Smooth muscle cell (in vitro differentiated cells): ENCODE data around the gene HMX2. TPM values are rescaled to one million over a fixed set of nuclear protein-coding genes. Genes with fewer than 3 reads are reported as not detected.

Experiments
- DNase-seq: peaks from one replicate; lab custom pipeline; 2025; ENCODE audit not compliant: unreplicated experiment; lab: John Stamatoyannopoulos, UW
- H2AFZ ChIP-seq: fragments of 200-600 bp; sonication (generic); 2 replicates; pipeline ENCODE4 v1.6.0; 2016; ENCODE audit warnings: antibody characterized with exemption, low read depth, mild to moderate bottlenecking
- H3F3A ChIP-seq: fragments of 200-600 bp; sonication (generic); 2 replicates; pipeline ENCODE4 v1.6.0; 2017; ENCODE audit warnings: antibody characterized with exemption, low read depth
- H3K27ac ChIP-seq: fragments of 200-600 bp; sonication (generic); 2 replicates; pipeline ENCODE4 v1.5.1; 2016; ENCODE audit warnings: low read depth, mild to moderate bottlenecking
- H3K27me3 ChIP-seq: fragments of 200-600 bp; sonication (generic); 2 replicates; pipeline ENCODE4 v1.6.1; 2016; ENCODE audit warnings: low read depth, mild to moderate bottlenecking
- H3K36me3 ChIP-seq: fragments of 200-600 bp; sonication (generic); 2 replicates; pipeline ENCODE4 v1.5.1; 2016; ENCODE audit warnings: low read depth
- H3K4me1 ChIP-seq: fragments of 200-600 bp; sonication (generic); 2 replicates; pipeline ENCODE4 v1.5.1; 2016; ENCODE audit warnings: low read depth
- H3K4me2 ChIP-seq: fragments of 200-600 bp; sonication (generic); 2 replicates; pipeline ENCODE4 v1.6.0; 2016; ENCODE audit warnings: mild to moderate bottlenecking
- H3K4me3 ChIP-seq: fragments of 200-600 bp; sonication (generic); 2 replicates; pipeline ENCODE4 v1.5.1; 2016; ENCODE audit warnings: mild to moderate bottlenecking
- H3K79me2 ChIP-seq: fragments of 200-600 bp; sonication (generic); 2 replicates; pipeline ENCODE4 v1.6.0; 2016; ENCODE audit warnings: low read depth, mild to moderate bottlenecking
- H3K9ac ChIP-seq: fragments of 200-600 bp; sonication (generic); 2 replicates; pipeline ENCODE4 v1.6.0; 2016; ENCODE audit warnings: low read depth
- H3K9me3 ChIP-seq: fragments of 200-600 bp; sonication (generic); replicated peaks from 2 replicates; pipeline ENCODE4 v1.5.1; 2016; ENCODE audit warnings: low read depth
- H4K20me1 ChIP-seq: fragments of 200-600 bp; sonication (generic); 2 replicates; pipeline ENCODE4 v1.6.0; 2016; ENCODE audit warnings: low read depth
- CTCF ChIP-seq: fragments of 200-600 bp; sonication (generic); IDR thresholded peaks from 2 replicates; pipeline ENCODE4 v1.5.1; 2017; ENCODE audit warnings: borderline replicate concordance, mild to moderate bottlenecking, antibody characterized with exemption; ENCODE audit not compliant: insufficient read depth, poor library complexity, severe bottlenecking
- WGBS: methylation state at CpG from one replicate; pipeline ENCODE4 v1.1.7; 2016; ENCODE audit warnings: low lambda C conversion rate; 5-methylcytosine and 5-hydroxymethylcytosine counted together
- polyA plus RNA-seq: library from polyadenylated mRNA; unstranded; fragments of >200 nt; fragmentation: Nextera tagmentation; extraction: Ambion mirVana; gene quantifications from 2 replicates; pipeline ENCODE4 v1.2.1, GENCODE V29; 2016
- total RNA-seq: library from RNA; depleted of rRNA; stranded (reverse); fragments of >200 nt; gene quantifications from 2 replicates; pipeline ENCODE4 v1.2.3, GENCODE V29; 2014

HMX2 gene
- total and polyA plus RNA-seq, 2 experiments from 2014 or later = not detected

GRCh38 chr10:123142701-123143161 is 5.2 kb upstream of the HMX2 start:
- no peak overlapping the region for H3K27ac ChIP-seq
- H3F3A ChIP-seq = no peaks in the 10 kb centered on the region
- no peaks in the 10 kb centered on the region for H3K36me3 ChIP-seq
- H3K79me2 ChIP-seq = no peaks in the 10 kb centered on the region
- H4K20me1 ChIP-seq = no peaks in the 10 kb centered on the region
- peaks cover 26% of the 10 kb centered on the region for H3K4me1 ChIP-seq
- peaks cover 100% of the 10 kb centered on the region for H3K27me3 ChIP-seq
- no peak overlapping the region for H3K4me3 ChIP-seq
- DNase-seq = no peak
- H2AFZ ChIP-seq = no peak overlapping the region
- whole genome bisulfite sequencing = 3% methylated on average over 30 of the region's 33 CpGs
- H3K4me2 ChIP-seq = no peak overlapping the region
- no peak overlapping the region for H3K9ac ChIP-seq
- no peak for TF ChIP-seq CTCF
- no peaks in the 10 kb centered on the region for H3K9me3 ChIP-seq

GRCh38 chr10:123143162-123143824 is 4.6 kb upstream of the HMX2 start:
- DNase-seq = no peak
- Histone ChIP-seq H3K4me2 (no peak overlapping the region), H3F3A (no peaks in the 10 kb centered on the region), H3K27ac (no peak overlapping the region), H4K20me1 (no peaks in the 10 kb centered on the region), H3K9ac (no peak overlapping the region), H3K36me3 (no peaks in the 10 kb centered on the region), H3K9me3 (no peaks in the 10 kb centered on the region), H3K4me1 (peaks cover 24% of the 10 kb centered on the region), H2AFZ (no peak overlapping the region), H3K4me3 (no peak overlapping the region), H3K79me2 (no peaks in the 10 kb centered on the region), H3K27me3 (peaks cover 100% of the 10 kb centered on the region)
- no peak for TF ChIP-seq CTCF
- 6% methylated on average over 33 of the region's 33 CpGs for WGBS

DNA sequence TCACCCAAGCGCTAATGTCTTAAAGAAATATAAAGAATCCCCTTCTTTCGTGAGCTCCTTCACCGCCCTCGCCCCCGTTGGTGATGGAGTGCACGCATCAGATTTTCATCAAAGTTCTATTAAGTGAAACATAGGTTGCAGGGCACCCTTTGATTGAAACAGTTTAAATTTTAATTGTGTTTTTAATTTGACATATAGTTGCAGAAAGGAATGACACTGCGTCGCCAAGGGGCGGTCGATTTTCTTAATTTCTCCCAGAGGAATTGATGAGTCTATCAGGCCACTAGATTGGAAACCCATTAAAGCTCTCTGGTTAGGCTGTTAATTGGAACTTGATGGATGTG is 4.1 kb upstream of the HMX2 start:
- Histone ChIP-seq H3K9me3 (no peaks in the 10 kb centered on the region), H3K9ac (no peak overlapping the region), H3F3A (no peaks in the 10 kb centered on the region), H3K36me3 (no peaks in the 10 kb centered on the region), H3K4me2 (no peak overlapping the region), H3K79me2 (no peaks in the 10 kb centered on the region), H3K4me1 (peaks cover 24% of the 10 kb centered on the region), H3K27ac (no peak overlapping the region), H3K4me3 (no peak overlapping the region), H4K20me1 (no peaks in the 10 kb centered on the region), H3K27me3 (peaks cover 100% of the 10 kb centered on the region), H2AFZ (no peak overlapping the region)
- TF ChIP-seq CTCF = no peak
- 11% methylated on average over 10 of the region's 10 CpGs for WGBS
- DNase-seq = no peak
